Measurements from ENCODE around the gene C20orf173. TPM values are rescaled to one million over a fixed set of nuclear protein-coding genes. Genes with fewer than 3 reads are reported as not detected.

Gene C20orf173
- total and polyA plus RNA-seq, 7 donors: not detected

GRCh38 chr20:35506872-35507638, 22.4 kb downstream of the C20orf173 start:
- no peak overlapping the region for H3K4me3 ChIP-seq
- DNase-seq (peak in 1 of 2 donors; percentile 22), ATAC-seq (no peak)
- H3K27ac ChIP-seq: no peak overlapping the region
- H3K27me3 ChIP-seq (ENCODE audit: insufficient read depth in 3 of 3, low read length in 2 of 3): no peaks in the 10 kb centered on the region
- H3K9me3 ChIP-seq: no peaks in the 10 kb centered on the region
- WGBS, 3 donors: 91 to 98% (median 97%) methylated on average over 6 of the region's 6 CpGs
- peaks cover 8 to 97% of the 10 kb centered on the region in 2 donors for H3K36me3 ChIP-seq (ENCODE audit: insufficient read depth in 1 of 2, low read depth in 1 of 2)
- H3K4me1 ChIP-seq: no peaks in the 10 kb centered on the region
- no peak for TF ChIP-seq CTCF (IDR thresholded peaks at IDR 0.05)
- intact Hi-C loops (cut with DNase I): no loop called here

DNA sequence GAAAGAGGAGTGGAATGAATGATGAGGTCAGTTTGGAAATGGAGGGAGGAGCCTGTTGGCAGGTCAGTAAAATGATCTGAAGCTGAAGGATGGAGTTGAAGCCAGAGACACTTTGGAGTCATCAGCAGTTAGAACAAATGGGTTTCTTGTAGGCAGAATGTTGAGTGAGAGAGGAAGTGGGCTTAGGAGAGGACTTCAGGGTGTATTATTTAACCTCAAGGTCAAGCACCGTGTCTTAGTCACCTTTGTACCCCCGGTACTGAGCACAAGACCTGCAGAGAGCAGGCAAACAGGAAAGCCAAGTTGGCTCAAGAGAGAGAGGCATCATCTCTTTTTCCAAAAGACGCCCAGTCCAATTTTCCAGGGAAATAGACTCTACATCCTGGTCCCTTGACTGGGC, 23.3 kb downstream of the C20orf173 start:
- DNase-seq (no peak), ATAC-seq (no peak)
- WGBS, 3 donors: 86 to 92% (median 89%) methylated on average over 3 of the region's 3 CpGs
- no peaks in the 10 kb centered on the region for H3K27me3 ChIP-seq (ENCODE audit: insufficient read depth in 3 of 3, low read length in 2 of 3)
- TF ChIP-seq CTCF (IDR thresholded peaks at IDR 0.05): no peak
- no peak overlapping the region for H3K4me3 ChIP-seq
- no peak overlapping the region for H3K27ac ChIP-seq
- H3K36me3 ChIP-seq (ENCODE audit: insufficient read depth in 1 of 2, low read depth in 1 of 2): peaks cover 8 to 96% of the 10 kb centered on the region in 2 donors
- no peaks in the 10 kb centered on the region for H3K9me3 ChIP-seq
- intact Hi-C loops (cut with DNase I): no loop called here
- no peaks in the 10 kb centered on the region for H3K4me1 ChIP-seq

GRCh38 chr20:35504751-35505150, 24.7 kb downstream of the C20orf173 start:
- Histone ChIP-seq H3K36me3 (ENCODE audit: insufficient read depth in 1 of 2, low read depth in 1 of 2) (peaks cover 7 to 96% of the 10 kb centered on the region in 2 donors), H3K4me1 (no peaks in the 10 kb centered on the region), H3K27me3 (ENCODE audit: insufficient read depth in 3 of 3, low read length in 2 of 3) (no peaks in the 10 kb centered on the region), H3K9me3 (no peaks in the 10 kb centered on the region), H3K27ac (no peak overlapping the region), H3K4me3 (no peak overlapping the region)
- no peak for ATAC-seq
- no peak for TF ChIP-seq CTCF (IDR thresholded peaks at IDR 0.05)
- intact Hi-C loops (cut with DNase I): no loop called here
- no peak for DNase-seq
- WGBS, 3 donors: 92 to 100% (median 95%) methylated on average over 5 of the region's 5 CpGs

DNA sequence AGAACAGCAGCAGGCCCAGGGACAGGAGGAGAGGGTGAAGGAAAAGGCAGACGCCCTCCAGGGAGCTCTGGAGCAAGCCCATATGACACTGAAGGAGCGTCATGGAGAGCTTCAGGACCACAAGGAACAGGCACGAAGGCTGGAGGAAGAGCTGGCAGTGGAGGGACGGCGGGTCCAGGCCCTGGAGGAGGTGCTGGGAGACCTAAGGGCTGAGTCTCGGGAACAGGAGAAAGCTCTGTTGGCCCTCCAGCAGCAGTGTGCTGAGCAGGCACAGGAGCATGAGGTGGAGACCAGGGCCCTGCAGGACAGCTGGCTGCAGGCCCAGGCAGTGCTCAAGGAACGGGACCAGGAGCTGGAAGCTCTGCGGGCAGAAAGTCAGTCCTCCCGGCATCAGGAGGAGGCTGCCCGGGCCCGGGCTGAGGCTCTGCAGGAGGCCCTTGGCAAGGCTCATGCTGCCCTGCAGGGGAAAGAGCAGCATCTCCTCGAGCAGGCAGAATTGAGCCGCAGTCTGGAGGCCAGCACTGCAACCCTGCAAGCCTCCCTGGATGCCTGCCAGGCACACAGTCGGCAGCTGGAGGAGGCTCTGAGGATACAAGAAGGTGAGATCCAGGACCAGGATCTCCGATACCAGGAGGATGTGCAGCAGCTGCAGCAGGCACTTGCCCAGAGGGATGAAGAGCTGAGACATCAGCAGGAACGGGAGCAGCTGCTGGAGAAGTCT, 25.5 kb downstream of the C20orf173 start:
- peak in 1 of 2 donors; percentile 26 for DNase-seq
- ATAC-seq: peak in 1 of 4 donors; percentile 14
- Histone ChIP-seq H3K4me1 (no peaks in the 10 kb centered on the region), H3K9me3 (no peaks in the 10 kb centered on the region), H3K27me3 (ENCODE audit: insufficient read depth in 3 of 3, low read length in 2 of 3) (no peaks in the 10 kb centered on the region), H3K27ac (no peak overlapping the region), H3K36me3 (ENCODE audit: insufficient read depth in 1 of 2, low read depth in 1 of 2) (peaks cover 3 to 96% of the 10 kb centered on the region in 2 donors), H3K4me3 (no peak overlapping the region)
- intact Hi-C loops (cut with DNase I): no loop called here
- no peak for TF ChIP-seq CTCF (IDR thresholded peaks at IDR 0.05)
- WGBS, 3 donors: 47 to 69% (median 57%) methylated on average over 16 of the region's 16 CpGs

Measured in psoas muscle (tissue), 8 donors.